DND-41 (cell line): ENCODE measurements around the gene VAPA.

ENCODE experiments used
- ATAC-seq: fragments of 200-7000 bp; cut with Tn5 transposase; 3 replicates; pipeline ENCODE4 v1.9.1; 2021; ENCODE audit warnings: low read depth; ENCODE audit not compliant: insufficient read depth
- DNase-seq: peaks from one replicate; pipeline ENCODE4 v3.0.0-alpha.2; 2020
- H2AFZ ChIP-seq: 2 replicates; pipeline ENCODE4 v1.6.0; 2012; ENCODE audit warnings: low read depth, low read length
- H3K27ac ChIP-seq: 2 replicates; pipeline ENCODE4 v1.5.1; 2012; ENCODE audit warnings: low read length, inconsistent platforms
- H3K27me3 ChIP-seq: fragments of 200-600 bp; sonication (generic); 2 replicates; pipeline ENCODE4 v1.6.0; 2012; ENCODE audit warnings: low read length, mild to moderate bottlenecking, inconsistent platforms; ENCODE audit not compliant: insufficient read depth, poor library complexity
- H3K36me3 ChIP-seq: 2 replicates; pipeline ENCODE4 v1.5.1; 2012; ENCODE audit warnings: low read length, inconsistent platforms; ENCODE audit not compliant: insufficient read depth
- H3K4me1 ChIP-seq: 2 replicates; pipeline ENCODE4 v1.5.1; 2012; ENCODE audit warnings: mild to moderate bottlenecking, low read length; ENCODE audit not compliant: insufficient read depth
- H3K4me2 ChIP-seq: 2 replicates; pipeline ENCODE4 v1.6.0; 2012; ENCODE audit warnings: mild to moderate bottlenecking, moderate library complexity, low read length, inconsistent platforms; ENCODE audit not compliant: insufficient read depth
- H3K4me3 ChIP-seq, 2 experiments: fragments of 200-600 bp in 1 of 2; shearing (Covaris generic) in 1 of 2; 2 replicates each; pipeline ENCODE4 v1.5.1; 2012 to 2016; ENCODE audit warnings: inconsistent platforms in 2 of 2, low read length in 2 of 2, mild to moderate bottlenecking in 2 of 2, low read depth in 1 of 2, moderate library complexity in 1 of 2
- H3K79me2 ChIP-seq: 2 replicates; pipeline ENCODE4 v1.6.0; 2012; ENCODE audit warnings: low read length, inconsistent platforms; ENCODE audit not compliant: insufficient read depth
- H3K9ac ChIP-seq: 2 replicates; pipeline ENCODE4 v1.6.0; 2012; ENCODE audit warnings: low read depth, mild to moderate bottlenecking, inconsistent platforms, low read length, moderate library complexity
- H3K9me3 ChIP-seq: 2 replicates; pipeline ENCODE4 v1.5.1; 2012; ENCODE audit warnings: low read length, moderate library complexity, mild to moderate bottlenecking, inconsistent platforms; ENCODE audit not compliant: insufficient read depth, severe bottlenecking
- H4K20me1 ChIP-seq: 2 replicates; pipeline ENCODE4 v1.6.0; 2012; ENCODE audit warnings: low read length; ENCODE audit not compliant: insufficient read depth
- CTCF ChIP-seq: IDR thresholded peaks from 2 replicates; pipeline ENCODE4 v1.5.1; 2012; ENCODE audit warnings: borderline replicate concordance, low read length, moderate library complexity, mild to moderate bottlenecking; ENCODE audit not compliant: poor library complexity, severe bottlenecking; ENCODE audit errors: extremely low read depth
- EZH2 ChIP-seq: IDR thresholded peaks from 3 replicates; pipeline ENCODE4 v1.6.1; 2012; ENCODE audit warnings: borderline replicate concordance, low read depth, mild to moderate bottlenecking, moderate library complexity, low read length, inconsistent platforms; ENCODE audit not compliant: severe bottlenecking

Gene VAPA

GRCh38 chr18:9885170-9886004 lies 28.4 kb upstream of the VAPA start, which contains the start of gene TXNDC2:
Gene TXNDC2 (plus strand): TSS chr18:9885973. CDS start chr18:9886681, 708 bp downstream.
- no peak for DNase-seq
- Histone ChIP-seq H3K4me3 (no peak within 1 kb of the TSS), H3K9ac (no peak within 1 kb of the TSS), H4K20me1 (no peaks in the 10 kb centered on the region), H3K4me1 (no peaks in the 10 kb centered on the region), H2AFZ (no peak within 1 kb of the TSS), H3K27ac (no peak within 1 kb of the TSS), H3K79me2 (no peaks in the 10 kb centered on the region), H3K4me2 (no peak within 1 kb of the TSS), H3K27me3 (no peaks in the 10 kb centered on the region), H3K36me3 (no peaks in the 10 kb centered on the region), H3K9me3 (no peaks in the 10 kb centered on the region)
- no peak for ATAC-seq
- TF ChIP-seq EZH2 (no peak), CTCF (no peak)

- TF ChIP-seq CTCF (no peak), EZH2 (no peak)
- no peaks in the 10 kb centered on the region for H3K9me3 ChIP-seq
- ATAC-seq (no peak), DNase-seq (no peak)
- no peaks in the 10 kb centered on the region for H3K79me2 ChIP-seq
- H3K4me1 ChIP-seq = no peaks in the 10 kb centered on the region
- no peak overlapping the region for H3K27ac ChIP-seq
- no peak overlapping the region for H3K4me3 ChIP-seq
- no peak overlapping the region for H3K9ac ChIP-seq
- H4K20me1 ChIP-seq = no peaks in the 10 kb centered on the region
- H3K4me2 ChIP-seq = no peak overlapping the region
- H3K36me3 ChIP-seq = no peaks in the 10 kb centered on the region
- H2AFZ ChIP-seq = no peak overlapping the region
- no peaks in the 10 kb centered on the region for H3K27me3 ChIP-seq
Observed at GRCh38 chr18:9886005-9886348, 27.8 kb upstream of the VAPA start.

GRCh38 chr18:9887992-9888391 lies 25.8 kb upstream of the VAPA start:
- no peaks in the 10 kb centered on the region for H3K4me1 ChIP-seq

More at GRCh38 chr18:9887992-9888391, 25.8 kb upstream of the VAPA start:
- H3K9ac ChIP-seq = no peak overlapping the region
- no peak overlapping the region for H3K27ac ChIP-seq
- H3K79me2 ChIP-seq = no peaks in the 10 kb centered on the region
- TF ChIP-seq EZH2 (no peak), CTCF (no peak)
- H3K4me2 ChIP-seq = no peak overlapping the region
- no peaks in the 10 kb centered on the region for H3K27me3 ChIP-seq
- H3K4me3 ChIP-seq = no peak overlapping the region
- H4K20me1 ChIP-seq = no peaks in the 10 kb centered on the region
- DNase-seq (no peak), ATAC-seq (no peak)
- no peaks in the 10 kb centered on the region for H3K36me3 ChIP-seq
- no peaks in the 10 kb centered on the region for H3K9me3 ChIP-seq
- no peak overlapping the region for H2AFZ ChIP-seq
